Retinal pigment epithelial cell (primary cell): ENCODE data around the gene RPL10.

ENCODE experiments used
- DNase-seq: peaks from one replicate; pipeline ENCODE4 v3.0.0-alpha.2; 2010; ENCODE audit warnings: low read depth
- H3K4me3 ChIP-seq: 2 replicates; pipeline ENCODE4 v1.5.1; 2011; ENCODE audit warnings: mild to moderate bottlenecking, low read length, control low read depth, moderate library complexity
- CTCF ChIP-seq: conservative IDR thresholded peaks from 2 replicates; pipeline ENCODE4 v1.5.1; 2011; ENCODE audit warnings: low read depth, low read length, control low read depth, inconsistent platforms

RPL10 gene

GRCh38 chrX:154419688-154420401 is 21.7 kb downstream of the RPL10 start:
- H3K4me3 ChIP-seq: no peak overlapping the region
- no peak for TF ChIP-seq CTCF
- DNase-seq: no peak

DNA sequence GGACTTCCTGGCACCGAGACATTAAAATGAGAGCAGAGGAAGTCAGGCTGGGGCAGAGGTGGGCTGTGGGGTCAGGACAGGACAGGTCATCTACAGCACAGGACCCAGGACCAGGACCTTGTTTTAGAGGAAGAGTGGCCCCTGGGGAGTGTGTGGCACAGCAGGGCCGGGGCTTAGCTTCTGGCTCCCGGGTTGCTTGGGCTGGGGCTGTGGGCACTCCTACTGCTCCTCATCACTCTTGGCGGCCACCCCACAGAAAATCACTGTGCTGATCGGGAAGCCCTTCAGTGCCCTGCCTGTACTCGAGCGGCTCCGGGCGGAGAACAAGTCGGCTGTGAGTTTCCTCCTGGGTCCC is 22.2 kb downstream of the RPL10 start:
- DNase-seq: no peak
- no peak overlapping the region for H3K4me3 ChIP-seq
- no peak for TF ChIP-seq CTCF

DNA sequence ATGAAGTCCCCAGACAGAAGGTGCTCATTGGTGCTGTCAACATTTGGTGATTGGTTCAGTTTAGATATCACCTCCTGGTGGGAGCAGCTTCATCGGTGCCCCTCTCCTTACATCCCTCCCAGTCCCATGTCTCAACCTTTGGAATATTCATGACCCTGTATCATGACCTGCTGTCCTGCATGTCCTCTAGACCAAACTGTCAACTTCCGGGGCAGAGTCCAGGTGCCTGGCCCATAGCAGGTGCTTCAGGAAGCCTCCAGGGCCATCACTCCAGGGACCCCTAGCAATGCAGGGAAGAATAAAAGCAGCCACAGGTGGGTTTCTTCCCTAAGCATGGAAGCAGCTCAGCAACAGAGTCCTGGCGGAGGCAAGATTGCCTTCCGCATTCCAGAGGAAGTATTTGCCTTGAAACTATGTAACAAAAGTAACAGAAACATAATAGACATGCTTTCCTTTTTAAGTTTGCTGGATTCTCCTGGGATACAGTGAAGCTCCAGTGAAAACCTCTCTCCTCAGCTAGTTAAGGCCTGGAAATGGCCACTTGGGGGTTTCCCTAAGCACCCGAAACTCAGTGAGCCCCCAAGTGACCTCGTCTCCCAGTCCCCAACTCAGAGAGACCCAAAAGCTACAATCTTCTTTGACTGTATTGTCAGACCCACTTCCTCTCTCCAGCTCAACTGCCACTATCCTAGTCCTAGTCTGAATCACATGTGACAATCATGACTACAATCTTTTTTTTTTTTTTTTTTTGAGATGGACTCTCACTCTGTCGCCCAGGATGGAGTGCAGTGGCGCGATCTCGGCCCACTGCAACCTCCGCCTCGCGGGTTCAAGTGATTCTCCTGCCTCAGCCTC is 29.0 kb downstream of the RPL10 start:
- TF ChIP-seq CTCF: no peak
- no peak for DNase-seq
- no peak overlapping the region for H3K4me3 ChIP-seq

DNA sequence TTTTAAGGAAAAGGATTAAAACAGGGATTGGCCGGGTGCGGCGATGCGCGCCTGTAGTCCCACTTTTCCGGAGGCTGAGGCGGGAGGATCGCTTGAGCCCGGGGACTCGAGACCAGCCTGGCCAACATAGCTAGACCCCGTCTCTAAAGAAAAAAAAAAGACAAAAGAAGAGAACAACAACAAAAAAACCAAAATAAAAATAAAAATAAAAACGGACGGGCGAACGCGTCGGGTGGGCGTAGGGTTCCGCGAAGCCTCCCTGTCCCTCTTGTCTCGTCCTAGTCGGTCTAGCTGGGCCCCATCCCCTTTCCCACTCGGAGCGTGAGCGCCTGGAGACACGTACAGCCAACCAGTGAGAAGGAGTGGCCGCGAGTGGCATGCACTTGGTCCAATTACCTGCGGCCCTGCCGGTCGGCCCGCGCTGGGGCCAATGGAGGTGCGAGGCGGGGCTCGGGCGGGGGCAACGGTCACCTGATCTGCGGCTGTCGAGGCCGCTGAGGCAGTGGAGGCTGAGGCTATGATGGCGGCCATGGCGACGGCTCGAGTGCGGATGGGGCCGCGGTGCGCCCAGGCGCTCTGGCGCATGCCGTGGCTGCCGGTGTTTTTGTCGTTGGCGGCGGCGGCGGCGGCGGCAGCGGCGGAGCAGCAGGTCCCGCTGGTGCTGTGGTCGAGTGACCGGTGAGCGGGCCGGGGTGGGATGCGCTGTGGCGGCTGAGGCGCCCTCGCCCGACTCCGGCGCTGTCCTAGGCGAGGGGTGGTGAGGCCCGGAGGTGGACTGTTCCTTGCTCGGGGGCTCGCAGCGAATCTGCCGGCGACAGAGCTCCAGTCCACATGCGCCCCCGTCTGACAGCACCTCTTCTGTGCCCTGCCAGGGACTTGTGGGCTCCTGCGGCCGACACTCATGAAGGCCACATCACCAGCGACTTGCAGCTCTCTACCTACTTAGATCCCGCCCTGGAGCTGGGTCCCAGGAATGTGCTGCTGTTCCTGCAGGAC is 30.3 kb downstream of the RPL10 start, which contains the start of gene ATP6AP1:
Gene ATP6AP1 (plus strand): TSS at position 502 of the 996 bp plus-strand sequence. CDS start 16 bp downstream, at position 518.
- peak within 1 kb of the TSS; percentile 60 for H3K4me3 ChIP-seq
- peak; percentile 12 for TF ChIP-seq CTCF
- peak; percentile 73 for DNase-seq

GRCh38 chrX:154429711-154430110 is 31.5 kb downstream of the RPL10 start:
- TF ChIP-seq CTCF: no peak
- peak overlapping the region; percentile 60 for H3K4me3 ChIP-seq

GRCh38 chrX:154430479-154430878 is 32.3 kb downstream of the RPL10 start:
- DNase-seq: no peak
- no peak overlapping the region for H3K4me3 ChIP-seq
- no peak for TF ChIP-seq CTCF

More at GRCh38 chrX:154429711-154430110, 31.5 kb downstream of the RPL10 start:
- no peak for DNase-seq
